ENCODE data around the gene FGF8.

FGF8 gene

DNA sequence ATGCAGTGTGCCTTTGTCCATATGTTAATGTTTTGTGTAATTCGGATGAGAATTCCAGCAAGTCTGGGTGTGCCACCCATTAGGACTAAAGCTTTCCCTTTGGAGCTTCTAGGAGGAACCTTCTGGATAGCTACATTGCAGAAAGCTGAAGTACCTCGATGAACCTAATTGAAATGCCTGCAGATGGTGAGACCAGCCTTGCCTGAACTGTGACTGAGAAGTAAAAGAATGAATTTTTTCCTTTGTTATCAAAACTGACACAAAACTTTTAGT lies 49.9 kb downstream of the FGF8 start:
- no peak for DNase-seq (ENCODE audit: low spot score)

DNA sequence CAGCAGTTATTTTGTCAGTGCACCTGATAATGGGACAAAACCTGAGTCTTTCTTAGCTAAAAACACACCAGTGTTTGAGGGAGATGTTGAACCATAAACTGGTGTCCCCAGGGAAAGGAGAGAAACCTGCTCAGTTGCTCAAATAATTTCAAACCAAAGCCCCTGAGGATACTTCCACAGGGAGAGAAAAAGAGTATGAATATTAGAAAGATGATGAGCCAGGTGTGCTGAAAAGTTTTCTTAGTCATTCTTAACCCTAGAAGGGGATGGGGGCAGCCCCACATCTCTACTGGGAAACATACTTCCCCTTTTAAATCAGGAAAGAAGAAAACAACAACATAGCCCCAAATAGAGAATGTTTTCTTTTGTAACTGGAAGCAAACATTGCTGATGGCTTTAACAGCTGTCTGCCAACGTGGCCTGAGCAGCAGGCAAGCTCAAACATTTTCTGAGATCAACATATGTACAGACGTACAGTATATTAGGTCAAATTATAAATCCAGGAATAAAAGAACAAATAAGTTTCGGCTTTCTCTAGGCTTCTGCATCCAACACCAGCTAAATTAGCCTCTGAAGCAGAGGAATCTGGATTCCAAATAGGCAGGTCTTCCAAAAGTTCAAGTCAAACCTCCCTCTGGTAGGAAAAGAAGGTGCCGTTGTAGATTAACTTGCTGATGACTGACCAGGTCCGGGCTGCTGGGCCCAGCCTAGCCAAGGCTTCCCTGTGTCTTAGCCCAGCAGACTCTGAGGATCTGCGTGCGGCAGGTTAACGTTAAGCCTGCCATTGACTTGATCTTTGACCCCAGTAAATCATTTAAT lies 50.4 kb downstream of the FGF8 start:
- no peak for DNase-seq (ENCODE audit: low spot score)

DNA sequence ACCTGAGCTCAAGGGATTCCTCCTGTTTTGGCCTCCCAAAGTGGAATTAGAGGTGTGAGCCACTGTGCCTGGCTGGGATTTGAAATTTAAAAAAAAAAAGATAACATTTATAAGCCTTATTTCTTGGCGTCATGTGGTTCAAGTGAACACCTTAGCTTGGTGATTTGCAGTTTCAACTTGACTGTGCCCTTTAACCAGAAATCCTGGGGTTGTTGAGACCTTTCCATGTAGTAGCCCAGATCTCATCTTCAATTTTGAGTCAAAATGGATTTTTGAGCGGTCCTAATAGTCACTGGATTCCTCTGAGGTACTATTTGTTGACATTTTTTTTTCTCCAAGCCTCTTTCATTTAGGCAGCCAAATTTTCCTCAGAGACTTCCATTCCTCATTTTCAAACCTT lies 51.5 kb downstream of the FGF8 start:
- no peak for DNase-seq (ENCODE audit: low spot score)

DNA sequence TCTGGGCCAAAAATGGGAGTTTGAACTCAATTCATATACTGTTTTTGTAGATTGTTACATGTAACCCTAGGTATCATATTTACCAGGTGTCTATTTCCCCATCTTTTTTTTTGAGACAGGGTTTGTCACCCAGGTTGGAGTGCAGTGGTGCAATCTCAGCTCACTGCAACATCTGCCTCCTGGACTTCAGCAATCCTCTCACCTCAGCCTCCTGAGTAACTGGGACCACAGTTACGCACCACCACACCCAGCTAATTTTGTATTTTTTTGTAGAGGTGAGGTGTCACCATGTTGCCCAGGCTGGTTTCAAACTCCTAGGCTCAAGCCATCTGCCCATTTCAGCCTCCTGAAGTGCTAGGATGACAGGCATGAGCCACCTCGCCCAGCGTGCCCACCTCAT lies 52.7 kb downstream of the FGF8 start:
- DNase-seq (ENCODE audit: low spot score), result no peak

DNA sequence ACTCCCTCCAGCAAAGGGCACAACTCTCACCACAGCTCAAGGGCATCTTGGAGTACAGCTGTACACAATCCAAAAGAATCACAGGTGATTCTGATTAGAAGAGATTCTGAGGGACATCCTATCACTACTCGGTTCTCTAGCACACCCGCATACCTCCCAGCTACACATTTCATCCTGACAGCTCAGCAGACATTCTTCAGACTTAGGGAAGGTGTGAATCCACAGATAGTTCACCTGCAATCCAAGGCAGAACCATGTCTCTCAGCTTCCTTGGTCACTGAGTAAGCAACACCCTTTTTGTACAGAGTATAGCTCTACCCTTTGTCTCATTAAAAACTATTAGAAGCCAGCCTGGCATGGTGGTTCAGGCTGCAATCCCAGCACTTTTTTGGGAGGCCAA lies 54.1 kb downstream of the FGF8 start:
- no peak for DNase-seq (ENCODE audit: low spot score)

DNA sequence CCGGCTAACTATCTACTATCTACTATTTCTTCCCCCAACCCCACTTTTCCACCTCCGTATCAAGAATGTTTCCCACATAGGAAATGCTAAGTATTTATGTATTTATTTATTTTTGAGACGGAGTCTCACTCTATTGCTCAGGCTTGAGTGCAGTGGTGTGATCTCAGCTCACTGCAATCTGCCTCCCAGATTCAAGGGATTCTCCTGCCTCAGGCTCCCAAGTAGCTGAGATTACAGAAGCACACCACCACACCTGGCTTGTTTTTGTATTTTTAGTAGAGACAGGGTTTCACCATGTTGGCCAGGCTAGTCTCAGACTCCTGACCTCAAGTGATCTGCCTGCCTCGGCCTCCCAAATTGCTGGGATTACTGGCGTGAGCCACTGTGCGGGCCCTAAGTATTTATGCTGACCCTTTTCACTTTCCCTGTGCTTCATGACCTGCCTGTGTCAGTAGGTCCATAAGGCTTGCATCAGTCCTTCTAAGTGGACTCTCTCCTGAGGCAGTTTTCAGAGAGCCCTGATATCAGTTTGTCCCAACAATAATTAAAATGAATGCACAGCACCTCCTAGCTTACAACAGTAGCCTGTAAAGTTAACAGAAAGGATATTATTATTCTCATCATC lies 55.2 kb downstream of the FGF8 start:
- no peak for DNase-seq (ENCODE audit: low spot score)
